H9 (cell line): Measurements from ENCODE around the gene OTUD4. TPM values are rescaled to one million over a fixed set of nuclear protein-coding genes. Genes with fewer than 3 reads are reported as not detected.

Source experiments
- DNase-seq: peaks from one replicate; pipeline ENCODE4 v3.0.0-alpha.2; 2017
- H2AFZ ChIP-seq: one replicate; pipeline ENCODE4 v1.6.1; 2013; ENCODE audit warnings: mild to moderate bottlenecking, low read length, control low read depth, moderate library complexity
- H2AK5ac ChIP-seq: 2 replicates; pipeline ENCODE4 v1.6.1; 2013; ENCODE audit warnings: low read length, control low read depth, mixed read lengths; ENCODE audit not compliant: insufficient read length
- H2BK120ac ChIP-seq: one replicate; pipeline ENCODE4 v1.6.1; 2013; ENCODE audit warnings: low read depth, mild to moderate bottlenecking, low read length, control low read depth, inconsistent platforms; ENCODE audit not compliant: poor library complexity, severe bottlenecking
- H2BK12ac ChIP-seq: 2 replicates; pipeline ENCODE4 v1.6.1; 2013; ENCODE audit warnings: low read length, control low read depth, mixed read lengths, low read depth; ENCODE audit not compliant: insufficient read length
- H2BK15ac ChIP-seq: 2 replicates; pipeline ENCODE4 v1.6.1; 2013; ENCODE audit warnings: low read depth, low read length, control low read depth
- H2BK20ac ChIP-seq: one replicate; pipeline ENCODE4 v1.6.1; 2013; ENCODE audit warnings: low read depth, mild to moderate bottlenecking, low read length, control low read depth, inconsistent platforms; ENCODE audit not compliant: poor library complexity, severe bottlenecking
- H2BK5ac ChIP-seq: 2 replicates; pipeline ENCODE4 v1.6.1; 2013; ENCODE audit warnings: low read length, control low read depth, mixed read lengths; ENCODE audit not compliant: insufficient read length
- H3K14ac ChIP-seq: 2 replicates; pipeline ENCODE4 v1.6.1; 2013; ENCODE audit warnings: low read length, control low read depth; ENCODE audit not compliant: insufficient read depth
- H3K18ac ChIP-seq: 2 replicates; pipeline ENCODE4 v1.6.1; 2013; ENCODE audit warnings: low read depth, mild to moderate bottlenecking, mixed read lengths, low read length, control low read depth; ENCODE audit not compliant: insufficient read length
- H3K23ac ChIP-seq: 2 replicates; pipeline ENCODE4 v1.6.1; 2013; ENCODE audit warnings: low read length, control low read depth, mixed read lengths, low read depth; ENCODE audit not compliant: insufficient read length
- H3K23me2 ChIP-seq: 2 replicates; pipeline ENCODE4 v1.6.1; 2013; ENCODE audit warnings: low read depth, mild to moderate bottlenecking, mixed read lengths, low read length, control low read depth; ENCODE audit not compliant: insufficient read length, poor library complexity, severe bottlenecking
- H3K27ac ChIP-seq: 2 replicates; pipeline ENCODE4 v1.5.1; 2013; ENCODE audit warnings: low read length, control low read depth, mixed read lengths, low read depth; ENCODE audit not compliant: insufficient read length
- H3K27me3 ChIP-seq: 2 replicates; pipeline ENCODE4 v1.6.1; 2013; ENCODE audit warnings: low read length, control low read depth, inconsistent platforms; ENCODE audit not compliant: insufficient read depth
- H3K4ac ChIP-seq: 2 replicates; pipeline ENCODE4 v1.6.1; 2013; ENCODE audit warnings: low read depth, mild to moderate bottlenecking, control low read depth, inconsistent platforms, low read length, moderate library complexity
- H3K4me1 ChIP-seq: 2 replicates; pipeline ENCODE4 v1.6.1; 2013; ENCODE audit warnings: low read length, control low read depth, inconsistent platforms; ENCODE audit not compliant: insufficient read depth
- H3K4me2 ChIP-seq: 2 replicates; pipeline ENCODE4 v1.6.1; 2013; ENCODE audit warnings: low read length, control low read depth, mixed read lengths; ENCODE audit not compliant: insufficient read length, insufficient read depth
- H3K56ac ChIP-seq: 2 replicates; pipeline ENCODE4 v1.6.1; 2013; ENCODE audit warnings: low read depth, mild to moderate bottlenecking, mixed read lengths, low read length, control low read depth; ENCODE audit not compliant: insufficient read length
- H3K79me1 ChIP-seq: 2 replicates; pipeline ENCODE4 v1.6.1; 2013; ENCODE audit warnings: low read depth, mild to moderate bottlenecking, moderate library complexity, low read length, control low read depth, inconsistent platforms; ENCODE audit not compliant: insufficient read depth, poor library complexity, severe bottlenecking
- H3K79me2 ChIP-seq: 2 replicates; pipeline ENCODE4 v1.6.1; 2013; ENCODE audit warnings: low read length, control low read depth, inconsistent platforms; ENCODE audit not compliant: insufficient read depth
- H3K9ac ChIP-seq: 2 replicates; pipeline ENCODE4 v1.6.1; 2013; ENCODE audit warnings: low read length, control low read depth, mixed read lengths; ENCODE audit not compliant: insufficient read length; ENCODE audit errors: extremely low read depth
- H3K9me3 ChIP-seq: one replicate; pipeline ENCODE4 v1.6.1; 2013; ENCODE audit warnings: low read depth, low read length, inconsistent platforms; ENCODE audit not compliant: control insufficient read depth
- H3T11ph ChIP-seq: one replicate; pipeline ENCODE4 v1.6.1; 2013; ENCODE audit warnings: mild to moderate bottlenecking, low read length, control low read depth, inconsistent platforms
- H4K20me1 ChIP-seq: one replicate; pipeline ENCODE4 v1.6.1; 2013; ENCODE audit not compliant: control insufficient read depth, insufficient read length, insufficient read depth
- H4K5ac ChIP-seq: 2 replicates; pipeline ENCODE4 v1.6.1; 2013; ENCODE audit warnings: low read depth, mild to moderate bottlenecking, mixed read lengths, low read length, control low read depth; ENCODE audit not compliant: insufficient read length
- H4K8ac ChIP-seq: replicated peaks from 2 replicates; pipeline ENCODE4 v1.6.1; 2013; ENCODE audit warnings: low read length, control low read depth, mixed read lengths, low read depth; ENCODE audit not compliant: insufficient read length
- H4K91ac ChIP-seq: 2 replicates; pipeline ENCODE4 v1.6.1; 2013; ENCODE audit warnings: low read depth, mild to moderate bottlenecking, moderate library complexity, mixed read lengths, low read length, control low read depth; ENCODE audit not compliant: insufficient read length
- H3K27ac Mint-ChIP-seq, 3 experiments: 2 replicates in 2 of 3; 3 replicates in 1 of 3; pipeline ENCODE4 v1.8.0; 2020 to 2021; ENCODE audit warnings: mixed read lengths in 3 of 3, mild to moderate bottlenecking in 1 of 3, moderate library complexity in 1 of 3
- H3K27me3 Mint-ChIP-seq: 2 replicates; pipeline ENCODE4 v1.8.0; 2021; ENCODE audit warnings: low read depth, mild to moderate bottlenecking, moderate library complexity, mixed read lengths
- H3K36me3 Mint-ChIP-seq, 3 experiments: 2 replicates in 2 of 3; 3 replicates in 1 of 3; pipeline ENCODE4 v1.8.0; 2020 to 2021; ENCODE audit warnings: low read depth in 3 of 3, mixed read lengths in 3 of 3; ENCODE audit not compliant: insufficient read depth in 1 of 3
- H3K4me1 Mint-ChIP-seq, 2 experiments: 2 replicates each; pipeline ENCODE4 v1.8.0; 2020; ENCODE audit warnings: mixed read lengths in 2 of 2
- H3K4me3 Mint-ChIP-seq, 2 experiments: 2 replicates in 1 of 2; 3 replicates in 1 of 2; pipeline ENCODE4 v1.8.0; 2020 to 2021; ENCODE audit warnings: mild to moderate bottlenecking in 2 of 2, mixed read lengths in 2 of 2, moderate library complexity in 1 of 2
- H3K9me3 Mint-ChIP-seq, 2 experiments: 2 replicates in 1 of 2; 3 replicates in 1 of 2; pipeline ENCODE4 v1.8.0; 2020; ENCODE audit warnings: mild to moderate bottlenecking in 2 of 2, mixed read lengths in 2 of 2, moderate library complexity in 1 of 2
- WGBS: extraction: QIAGEN DNeasy Blood & Tissue Kit; methylation state at CpG from one replicate; pipeline ENCODE4 v1.1.7; 2013; ENCODE audit warnings: missing lambda C conversion rate, low lambda C conversion rate, mixed read lengths; ENCODE audit not compliant: insufficient read length; ENCODE audit errors: extremely low coverage; 5-methylcytosine and 5-hydroxymethylcytosine counted together
- total RNA-seq: library from RNA; stranded (reverse); gene quantifications from 2 replicates; pipeline ENCODE4 v1.2.1, GENCODE V29; 2021
- TF ChIP-seq, protein P1 (sequence below): fragments of 200-600 bp; sonication (generic); conservative IDR thresholded peaks from 3 replicates; pipeline ENCODE4 v1.8.0; 2021; ENCODE audit warnings: antibody characterized with exemption, mild to moderate bottlenecking

The OTUD4 gene
- total RNA-seq, 1 experiment from 2014 or later, result 59.0 TPM

DNA sequence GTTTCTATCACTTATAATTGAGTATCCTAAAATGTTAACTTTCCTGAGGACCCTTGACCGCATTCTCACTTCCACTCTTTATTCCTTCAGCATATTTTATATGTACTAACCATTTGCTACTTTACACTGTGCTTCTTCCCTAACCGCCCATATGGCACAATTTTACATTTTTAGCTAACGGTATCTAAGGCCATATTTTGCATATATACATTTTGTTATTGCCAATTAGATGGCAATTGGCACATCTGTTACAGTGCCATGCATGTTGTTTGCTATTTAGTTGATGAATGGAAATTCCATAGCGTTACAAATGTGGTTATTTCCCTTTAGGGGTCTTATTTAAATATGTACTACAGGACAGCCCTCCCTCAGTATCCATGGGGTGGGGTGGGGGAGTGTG lies 20.0 kb upstream of the OTUD4 start:
- H4K5ac ChIP-seq, result no peak overlapping the region
- Mint-ChIP-seq H3K36me3 (no peaks in the 10 kb centered on the region), H3K9me3 (no peaks in the 10 kb centered on the region), H3K4me1 (no peaks in the 10 kb centered on the region; a peak in 1 of 4 replicates), H3K27ac (no peak overlapping the region), H3K27me3 (no peaks in the 10 kb centered on the region; the same call in 1 of the 2 replicates), H3K4me3 (no peak overlapping the region)
- DNase-seq, result no peak
- H3K23me2 ChIP-seq, result no peaks in the 10 kb centered on the region
- H4K20me1 ChIP-seq, result no peaks in the 10 kb centered on the region
- no peak overlapping the region for H2AFZ ChIP-seq
- H2AK5ac ChIP-seq, result no peak overlapping the region
- no peak overlapping the region for H3T11ph ChIP-seq
- no peak overlapping the region for H2BK15ac ChIP-seq
- WGBS, result no CpG with 5 or more reads among the region's 4 CpGs
- H4K91ac ChIP-seq, result no peak overlapping the region
- TF ChIP-seq, protein P1, sequence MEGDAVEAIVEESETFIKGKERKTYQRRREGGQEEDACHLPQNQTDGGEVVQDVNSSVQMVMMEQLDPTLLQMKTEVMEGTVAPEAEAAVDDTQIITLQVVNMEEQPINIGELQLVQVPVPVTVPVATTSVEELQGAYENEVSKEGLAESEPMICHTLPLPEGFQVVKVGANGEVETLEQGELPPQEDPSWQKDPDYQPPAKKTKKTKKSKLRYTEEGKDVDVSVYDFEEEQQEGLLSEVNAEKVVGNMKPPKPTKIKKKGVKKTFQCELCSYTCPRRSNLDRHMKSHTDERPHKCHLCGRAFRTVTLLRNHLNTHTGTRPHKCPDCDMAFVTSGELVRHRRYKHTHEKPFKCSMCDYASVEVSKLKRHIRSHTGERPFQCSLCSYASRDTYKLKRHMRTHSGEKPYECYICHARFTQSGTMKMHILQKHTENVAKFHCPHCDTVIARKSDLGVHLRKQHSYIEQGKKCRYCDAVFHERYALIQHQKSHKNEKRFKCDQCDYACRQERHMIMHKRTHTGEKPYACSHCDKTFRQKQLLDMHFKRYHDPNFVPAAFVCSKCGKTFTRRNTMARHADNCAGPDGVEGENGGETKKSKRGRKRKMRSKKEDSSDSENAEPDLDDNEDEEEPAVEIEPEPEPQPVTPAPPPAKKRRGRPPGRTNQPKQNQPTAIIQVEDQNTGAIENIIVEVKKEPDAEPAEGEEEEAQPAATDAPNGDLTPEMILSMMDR, result no peak
- no peak overlapping the region for H4K8ac ChIP-seq
- H2BK120ac ChIP-seq, result no peak overlapping the region
- no peak overlapping the region for H3K4ac ChIP-seq
- no peak overlapping the region for H3K14ac ChIP-seq
- H3K18ac ChIP-seq, result no peak overlapping the region
- H2BK12ac ChIP-seq, result no peak overlapping the region
- peaks cover 2% of the 10 kb centered on the region; the same call in 1 of the 2 replicates for H3K4me1 ChIP-seq
- no peak overlapping the region for H2BK5ac ChIP-seq
- H2BK20ac ChIP-seq, result no peak overlapping the region
- no peaks in the 10 kb centered on the region for H3K79me2 ChIP-seq
- no peak overlapping the region for H3K9ac ChIP-seq
- no peak overlapping the region for H3K56ac ChIP-seq
- no peak overlapping the region for H3K4me2 ChIP-seq
- H3K27ac ChIP-seq, result no peak overlapping the region
- H3K27me3 ChIP-seq, result no peaks in the 10 kb centered on the region
- no peaks in the 10 kb centered on the region for H3K79me1 ChIP-seq
- no peaks in the 10 kb centered on the region for H3K9me3 ChIP-seq
- no peak overlapping the region for H3K23ac ChIP-seq
